NCI-H187 treated with DMSO at 0.1 percent for 48 hours (cell line): ENCODE measurements around the gene TRABD2B.

Experiments
- DNase-seq: peaks from one replicate; lab custom pipeline; 2025; lab: John Stamatoyannopoulos, UW

The TRABD2B gene

DNA sequence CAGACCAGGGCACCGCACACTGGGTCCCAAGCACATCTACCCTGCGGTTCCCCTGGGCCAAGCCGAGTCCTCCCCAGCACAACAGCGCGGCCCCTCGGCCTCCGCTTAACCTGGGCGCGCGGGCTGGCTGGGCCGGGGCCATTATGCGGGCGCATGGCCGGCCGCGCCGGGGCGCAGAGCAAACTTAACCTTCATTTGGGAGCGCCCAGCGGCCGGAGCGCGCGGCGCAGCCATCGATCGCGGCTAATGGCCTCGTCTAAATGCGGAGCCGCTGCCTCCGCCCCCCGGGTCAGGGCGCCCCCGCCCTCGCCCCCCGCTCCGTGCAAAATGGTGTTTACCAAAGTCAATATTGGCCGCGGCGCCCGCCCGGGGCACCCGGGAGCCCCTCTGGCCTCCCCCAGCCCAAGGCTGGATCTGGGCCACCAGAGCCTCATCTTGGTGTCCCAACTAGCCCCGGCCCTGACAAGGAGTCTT is 272.1 kb downstream of the TRABD2B start:
- DNase-seq = no peak

DNA sequence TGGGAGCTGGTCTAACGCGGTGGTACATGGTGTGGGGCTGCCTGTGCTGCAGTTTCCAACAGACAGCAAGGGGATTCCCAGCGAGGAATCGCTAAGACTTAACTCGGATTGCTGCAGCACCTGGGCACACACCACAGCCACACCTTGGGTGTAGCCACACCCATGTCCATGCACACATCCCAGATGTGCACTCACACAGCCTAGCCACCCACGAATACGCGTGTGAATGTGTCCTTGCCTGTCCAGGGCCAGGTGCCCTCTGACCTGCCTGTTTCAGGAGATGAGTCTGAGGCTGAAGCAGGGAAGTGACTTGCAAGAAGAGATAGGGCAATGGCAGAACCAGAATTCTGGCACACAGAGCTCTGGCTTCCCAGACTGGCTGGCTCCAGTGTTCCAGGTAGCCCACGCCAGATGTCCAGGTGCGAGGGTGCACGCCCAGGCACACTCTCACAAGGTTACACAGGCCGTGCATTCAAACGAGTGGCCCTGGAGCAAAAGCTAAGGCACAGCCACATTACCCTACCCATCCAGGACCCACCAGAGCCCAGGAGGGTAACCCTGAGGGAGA is 272.7 kb downstream of the TRABD2B start:
- no peak for DNase-seq

DNA sequence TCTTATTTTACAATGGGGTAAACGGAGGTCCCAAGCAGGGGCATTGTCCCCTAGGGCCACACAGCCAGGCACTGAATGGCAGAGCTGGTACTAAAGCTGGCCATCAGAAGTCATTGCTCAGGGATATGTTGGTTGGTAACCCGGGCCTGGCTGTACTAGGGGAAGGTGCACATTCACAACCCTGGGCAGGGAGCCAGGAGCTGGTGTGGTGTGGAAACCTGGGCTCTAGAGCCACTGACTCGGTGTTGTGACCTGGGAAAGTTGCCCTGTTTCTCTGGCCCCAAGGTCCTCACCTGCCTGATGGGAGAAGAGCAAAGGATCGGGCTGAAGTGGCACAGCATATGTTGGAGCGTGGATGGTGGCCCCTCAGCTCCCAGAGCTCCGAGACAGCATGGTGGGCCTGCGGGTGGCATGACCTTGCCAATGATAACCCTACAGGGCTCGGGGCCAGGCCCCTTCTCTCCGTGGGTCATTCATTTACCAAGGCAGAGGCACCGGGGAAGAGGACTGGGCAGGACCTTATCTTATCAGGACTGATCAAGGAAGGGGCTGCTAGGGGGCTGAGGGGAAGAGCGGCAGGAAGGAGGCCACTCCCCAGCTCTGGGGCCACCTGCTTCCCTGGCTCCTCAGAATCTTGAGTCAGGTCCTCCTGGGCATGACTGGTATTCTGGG is 274.1 kb downstream of the TRABD2B start:
- DNase-seq = no peak

DNA sequence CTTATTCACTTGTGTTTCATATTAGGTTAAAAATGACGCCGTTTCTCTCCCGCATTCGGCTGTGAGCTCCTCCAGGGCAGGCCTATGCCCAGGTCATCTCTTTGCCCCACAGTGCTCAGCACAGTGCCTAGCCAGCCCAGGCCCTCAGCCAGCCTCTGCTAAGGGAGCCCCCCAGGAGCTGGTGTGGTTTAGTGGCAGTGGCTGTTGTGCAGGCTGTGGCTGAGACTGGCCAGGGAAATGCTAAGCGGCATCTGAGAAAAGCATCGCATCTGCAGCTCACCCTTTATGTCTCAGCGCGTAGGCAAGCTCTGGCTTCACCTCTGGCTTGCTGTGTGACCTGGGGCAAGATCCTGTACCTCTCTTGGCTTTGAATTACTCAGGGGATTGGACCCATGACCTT is 275.1 kb downstream of the TRABD2B start:
- no peak for DNase-seq

DNA sequence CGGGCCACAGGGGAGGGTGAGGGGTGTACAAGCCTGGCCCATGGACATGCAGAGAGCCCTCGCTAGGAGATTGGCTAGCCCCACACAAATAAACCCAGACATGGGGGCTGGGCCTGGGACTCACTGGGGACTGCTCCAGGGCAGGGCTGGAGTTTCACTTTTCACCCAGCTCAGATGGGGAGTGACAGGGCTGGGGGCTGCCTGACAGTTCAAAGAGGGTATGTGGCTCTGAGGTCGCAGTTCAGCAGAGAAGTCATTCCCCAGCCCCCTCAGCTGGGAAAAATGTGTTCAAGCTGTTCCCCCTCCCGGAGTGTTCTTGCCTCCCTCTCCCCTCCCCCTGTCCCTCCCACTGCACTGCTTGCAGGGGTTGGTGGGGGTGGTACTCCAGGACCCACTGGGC is 277.1 kb downstream of the TRABD2B start:
- DNase-seq = no peak

DNA sequence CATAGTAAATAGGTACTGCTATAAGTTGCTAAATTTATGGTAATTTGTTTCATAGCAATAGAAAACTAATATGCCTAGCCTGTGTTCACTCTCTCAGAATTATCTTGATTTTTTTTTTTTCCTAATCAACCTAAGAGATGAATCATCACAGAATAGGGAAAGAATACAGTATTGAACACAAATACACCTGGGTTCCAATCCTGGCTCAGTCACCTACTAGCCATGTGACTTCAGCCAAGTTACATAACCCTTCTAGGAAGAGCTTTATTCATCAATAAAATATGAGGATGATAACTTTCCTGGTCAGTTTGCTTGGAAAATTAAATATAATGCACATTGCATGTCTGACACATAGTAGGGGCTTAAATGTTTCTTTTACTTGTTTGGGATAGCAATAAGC is 279.8 kb downstream of the TRABD2B start:
- no peak for DNase-seq

DNA sequence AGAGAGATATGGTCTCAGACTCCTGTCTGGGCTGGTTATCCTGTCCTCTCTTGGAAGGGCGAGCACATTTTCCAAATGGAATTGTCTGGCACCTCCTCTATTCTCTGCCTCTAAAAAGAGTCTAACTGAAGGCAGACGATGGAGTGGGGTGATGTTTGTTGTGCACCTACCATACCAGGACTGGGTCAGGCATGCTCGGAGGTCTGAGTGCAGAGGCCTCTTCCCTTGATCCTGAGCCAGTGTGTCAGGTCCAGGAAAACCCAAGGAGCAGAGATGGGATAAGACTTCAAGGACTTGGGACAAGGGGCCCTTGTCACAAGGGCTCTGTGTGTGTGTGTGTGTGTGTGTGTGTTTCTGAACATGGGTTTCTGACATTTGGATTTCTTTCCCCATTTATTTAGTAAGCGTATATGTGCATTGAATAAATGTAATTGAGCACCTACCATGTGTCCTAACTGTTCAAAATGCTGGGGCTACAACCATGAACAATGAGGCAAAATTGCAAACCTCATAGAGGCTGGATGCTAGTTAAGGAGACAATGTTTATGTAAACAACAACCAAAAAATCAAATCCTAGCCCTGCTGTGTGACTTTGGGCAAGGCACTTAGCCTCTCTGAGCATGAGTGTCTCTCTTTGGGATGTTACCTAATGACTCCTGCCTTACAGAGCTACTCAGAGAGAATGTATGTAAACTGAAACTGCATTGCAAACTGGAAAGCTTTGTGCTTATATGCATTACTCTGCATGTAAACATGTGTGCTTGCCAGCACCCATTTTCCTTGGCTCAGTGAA is 283.0 kb downstream of the TRABD2B start:
- DNase-seq = no peak

DNA sequence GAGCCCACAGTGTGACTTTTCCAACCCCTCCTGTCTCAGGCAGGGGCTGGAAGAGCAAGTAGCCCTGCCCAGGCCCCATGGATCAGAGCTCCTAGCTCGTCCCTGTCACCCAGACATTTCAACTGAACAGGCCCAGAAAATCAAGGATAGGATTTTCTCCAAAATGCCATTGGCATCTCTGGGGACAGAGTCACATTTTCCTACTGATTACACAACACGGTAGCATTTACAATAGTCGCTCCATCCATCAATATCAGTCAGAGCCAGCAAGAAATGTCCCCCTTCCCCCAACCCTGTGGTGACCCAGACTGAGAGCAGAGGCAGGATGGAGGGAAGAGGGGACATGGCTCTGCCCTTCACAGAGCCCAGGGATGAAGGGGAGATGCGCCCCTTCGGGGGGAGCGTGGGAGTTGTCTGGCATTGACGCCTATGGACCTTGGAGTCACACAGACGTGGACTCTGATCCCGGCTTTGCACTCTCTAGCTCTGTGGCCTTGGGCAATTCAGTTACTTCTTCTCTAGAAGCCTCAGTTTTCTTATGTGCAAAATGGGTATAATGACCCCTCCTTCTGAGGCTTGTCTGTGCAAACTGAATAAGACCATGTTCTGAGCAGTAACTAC is 283.7 kb downstream of the TRABD2B start:
- DNase-seq = no peak

DNA sequence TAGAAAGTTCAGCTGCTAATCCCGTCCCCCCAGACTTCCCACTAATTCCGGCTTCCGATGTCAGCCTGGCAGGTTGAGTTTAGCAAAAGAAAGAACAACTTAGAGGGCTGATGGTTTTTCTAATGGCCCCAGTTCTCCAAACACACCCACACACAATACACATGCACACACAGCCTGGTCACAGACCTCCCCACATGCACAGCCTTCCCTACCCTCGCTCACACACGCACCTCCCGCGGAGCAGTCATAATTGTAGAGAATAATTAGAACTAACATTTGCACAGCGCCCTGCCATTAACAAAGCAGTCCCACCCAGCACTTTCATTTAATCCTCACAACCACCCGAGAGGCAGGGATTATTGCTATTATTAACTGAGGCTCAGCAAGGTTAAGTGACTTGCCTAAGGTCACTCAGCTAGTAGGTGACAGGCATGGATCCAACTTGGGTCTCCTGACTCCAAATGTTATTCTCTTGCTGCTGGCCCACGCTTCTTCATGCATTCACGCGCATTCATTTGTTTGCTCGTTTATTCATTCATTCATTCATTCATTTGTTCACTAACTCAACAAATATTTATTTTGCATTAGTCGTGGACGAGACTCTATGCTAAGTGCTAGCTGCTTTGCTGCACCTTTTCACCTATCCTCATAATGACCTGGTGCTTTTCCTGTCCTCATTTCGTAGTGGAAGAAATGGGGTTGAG is 284.4 kb downstream of the TRABD2B start:
- no peak for DNase-seq

DNA sequence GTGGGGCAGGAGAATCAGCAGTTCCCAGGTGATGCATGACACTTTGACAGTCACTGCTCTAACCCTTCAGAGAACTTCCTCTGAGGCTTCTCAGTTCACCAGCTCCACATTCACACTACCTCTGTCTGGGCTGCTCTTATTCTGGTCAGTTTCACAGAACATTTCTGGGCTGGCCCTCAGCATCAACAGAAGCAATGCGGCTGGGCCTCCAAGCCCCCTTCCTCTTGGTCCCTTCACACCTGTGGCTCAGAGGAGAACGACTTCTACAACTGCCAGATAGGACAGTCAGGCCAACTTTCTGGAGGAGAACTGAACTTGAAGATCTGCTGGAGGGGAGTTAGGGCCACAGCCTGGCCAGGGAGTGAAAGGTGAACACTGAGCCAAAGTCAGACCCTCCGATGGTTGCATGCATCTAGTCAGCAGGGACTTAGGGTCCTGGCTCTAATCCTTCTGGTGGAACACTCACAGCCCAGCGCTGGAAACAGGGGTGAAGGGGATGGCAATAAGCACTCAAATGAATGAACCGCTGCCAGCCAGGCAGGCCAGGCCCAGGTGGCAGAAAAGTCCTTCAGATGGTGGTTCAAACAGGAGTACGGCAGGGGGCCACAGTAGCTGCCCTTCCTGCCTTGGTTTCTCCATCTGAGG is 285.2 kb downstream of the TRABD2B start:
- DNase-seq = no peak

DNA sequence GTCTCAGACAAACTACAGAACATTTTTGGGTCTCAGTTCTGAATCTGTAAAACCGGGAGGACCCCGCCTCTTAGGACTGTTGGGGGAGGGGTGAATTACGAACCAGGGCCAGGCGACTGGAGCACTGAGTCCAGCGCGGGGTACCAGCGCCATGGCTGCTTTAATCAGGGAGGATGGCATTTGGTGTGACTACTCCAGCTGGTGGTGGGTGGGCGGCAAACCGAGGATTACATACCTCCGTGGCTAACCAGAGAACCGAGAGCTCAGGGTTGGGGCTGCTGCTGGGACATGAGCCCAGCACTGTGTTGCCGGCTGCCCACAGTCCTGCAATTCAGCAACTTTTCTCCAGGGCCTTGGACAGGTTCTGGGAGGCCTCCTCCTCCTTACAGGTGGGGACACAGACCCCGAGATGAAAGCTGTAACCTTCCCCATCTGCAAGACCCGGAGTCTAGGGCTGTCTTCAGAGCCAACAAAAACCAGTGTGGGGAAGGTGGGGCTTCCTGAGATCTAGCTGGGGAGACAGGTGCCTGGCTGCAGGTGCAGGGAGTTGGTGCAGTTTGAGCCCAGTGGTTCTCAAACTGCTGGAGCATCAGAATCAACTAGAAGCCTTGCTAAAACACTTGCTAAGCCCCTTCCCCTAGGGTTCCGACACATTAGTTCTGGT is 285.9 kb downstream of the TRABD2B start:
- DNase-seq = no peak
